SH-SY5Y (cell line): Measurements from ENCODE around the gene TBC1D22A.

Experiments
- GATA2 ChIP-seq: IDR thresholded peaks from 2 replicates; pipeline ENCODE4 v1.6.1; 2011; ENCODE audit warnings: mild to moderate bottlenecking, low read depth, low read length
- GATA3 ChIP-seq: IDR thresholded peaks from 2 replicates; pipeline ENCODE4 v1.6.1; 2011; ENCODE audit warnings: low read depth, mild to moderate bottlenecking, low read length, moderate library complexity

DNA sequence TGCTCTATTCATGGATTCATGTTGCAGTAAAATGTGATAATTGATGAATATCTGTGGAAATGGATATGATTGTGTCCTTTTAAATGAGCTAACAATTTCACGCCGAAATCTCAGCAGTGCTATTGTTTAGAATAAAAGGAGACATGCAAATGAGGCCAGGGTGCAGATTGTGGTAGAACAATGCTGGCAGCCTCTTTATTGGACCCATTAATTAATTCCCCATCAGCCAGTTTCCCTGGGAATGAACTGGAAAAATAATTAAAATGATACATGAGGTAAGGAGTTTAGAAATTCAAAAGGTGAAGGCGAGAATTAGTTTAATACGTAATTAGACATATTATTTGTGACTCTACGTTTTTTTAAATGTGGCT is 306.2 kb downstream of the TBC1D22A start:
- TF ChIP-seq GATA2 (no peak), GATA3 (no peak)
